ENCODE results near the gene MAML1. TPM values are rescaled to one million over a fixed set of nuclear protein-coding genes. Genes with fewer than 3 reads are reported as not detected.

The MAML1 gene
- total RNA-seq, 1 experiment from 2014 or later = 14.2 TPM

DNA sequence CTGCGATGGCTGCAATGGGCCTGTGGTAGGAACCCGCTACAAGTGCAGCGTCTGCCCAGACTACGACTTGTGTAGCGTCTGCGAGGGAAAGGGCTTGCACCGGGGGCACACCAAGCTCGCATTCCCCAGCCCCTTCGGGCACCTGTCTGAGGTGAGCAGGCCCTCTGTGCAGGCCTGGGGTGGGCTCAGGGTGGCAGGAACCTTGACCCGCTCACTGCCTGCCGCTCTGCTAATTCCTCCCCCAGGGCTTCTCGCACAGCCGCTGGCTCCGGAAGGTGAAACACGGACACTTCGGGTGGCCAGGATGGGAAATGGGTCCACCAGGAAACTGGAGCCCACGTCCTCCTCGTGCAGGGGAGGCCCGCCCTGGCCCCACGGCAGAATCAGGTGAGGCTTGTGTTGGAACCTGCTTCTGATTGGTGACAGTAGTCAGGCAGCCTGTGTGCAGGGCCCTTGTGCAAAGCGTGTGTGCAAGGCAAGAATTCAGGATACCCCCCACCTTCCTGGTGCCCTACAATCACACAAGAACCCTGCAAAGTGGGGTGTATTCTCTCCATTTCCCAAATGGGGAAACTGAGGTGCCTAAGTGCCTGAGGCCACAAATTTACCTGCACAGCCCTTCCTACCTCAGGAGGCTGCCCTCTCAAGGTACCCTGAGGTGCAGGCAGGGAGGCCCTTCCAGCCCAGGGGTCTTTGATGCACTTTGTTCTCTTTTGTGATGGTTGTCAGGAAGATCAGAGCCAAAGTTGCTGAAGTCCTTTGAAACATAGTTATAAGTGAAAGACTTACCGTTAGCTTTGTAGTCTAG is 91.5 kb downstream of the MAML1 start:
- Histone ChIP-seq H3K4me1 (ENCODE audit: low read length) (peaks cover 25% of the 10 kb centered on the region), H2AFZ (ENCODE audit: low read length) (no peak overlapping the region), H3K4me2 (ENCODE audit: low read depth, low read length, poor library complexity, severe bottlenecking) (no peak overlapping the region), H3K9ac (ENCODE audit: low read length) (no peak overlapping the region), H3K27me3 (ENCODE audit: low read length) (no peaks in the 10 kb centered on the region), H3K79me2 (ENCODE audit: low read length) (peaks cover 27% of the 10 kb centered on the region), H3K36me3 (ENCODE audit: insufficient read depth, low read length) (peaks cover 19% of the 10 kb centered on the region; the same call in 1 of the 2 replicates), H3K27ac (ENCODE audit: low read length) (no peak overlapping the region), H4K20me1 (ENCODE audit: insufficient read depth, low read depth, low read length) (peaks cover 19% of the 10 kb centered on the region), H3K9me2 (replicated peaks; ENCODE audit: insufficient read depth, low read length) (no peaks in the 10 kb centered on the region), H3K9me3 (ENCODE audit: low read length) (no peaks in the 10 kb centered on the region), H3K4me3 (ENCODE audit: low read length) (no peak overlapping the region)
- DNase-seq = no peak

DNA sequence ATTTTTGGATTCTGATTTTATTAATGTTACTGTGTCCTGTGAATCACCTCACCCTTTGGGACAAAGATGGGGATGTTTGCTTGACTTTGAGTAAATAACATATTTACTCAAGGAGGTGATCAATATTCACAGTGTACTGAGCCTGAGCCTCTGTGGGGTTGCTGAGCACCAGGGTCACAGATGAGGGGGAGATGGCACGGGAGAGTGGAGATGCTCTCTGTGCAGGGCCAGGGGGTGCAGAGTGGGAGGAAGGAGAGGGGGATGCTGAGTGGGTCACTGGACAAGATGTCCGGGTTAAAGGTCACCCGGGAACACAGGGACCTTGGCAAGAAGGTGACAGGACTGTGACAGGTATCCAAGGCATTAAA is 92.1 kb downstream of the MAML1 start:
- Histone ChIP-seq H3K79me2 (ENCODE audit: low read length) (peaks cover 27% of the 10 kb centered on the region), H3K27me3 (ENCODE audit: low read length) (no peaks in the 10 kb centered on the region), H3K36me3 (ENCODE audit: insufficient read depth, low read length) (peaks cover 23% of the 10 kb centered on the region; the same call in 1 of the 2 replicates), H3K4me1 (ENCODE audit: low read length) (peaks cover 20% of the 10 kb centered on the region), H3K9ac (ENCODE audit: low read length) (no peak overlapping the region), H4K20me1 (ENCODE audit: insufficient read depth, low read depth, low read length) (peaks cover 19% of the 10 kb centered on the region), H3K9me2 (replicated peaks; ENCODE audit: insufficient read depth, low read length) (no peaks in the 10 kb centered on the region), H3K4me2 (ENCODE audit: low read depth, low read length, poor library complexity, severe bottlenecking) (no peak overlapping the region), H3K27ac (ENCODE audit: low read length) (no peak overlapping the region), H2AFZ (ENCODE audit: low read length) (no peak overlapping the region), H3K4me3 (ENCODE audit: low read length) (no peak overlapping the region), H3K9me3 (ENCODE audit: low read length) (no peaks in the 10 kb centered on the region)
- DNase-seq = no peak

DNA sequence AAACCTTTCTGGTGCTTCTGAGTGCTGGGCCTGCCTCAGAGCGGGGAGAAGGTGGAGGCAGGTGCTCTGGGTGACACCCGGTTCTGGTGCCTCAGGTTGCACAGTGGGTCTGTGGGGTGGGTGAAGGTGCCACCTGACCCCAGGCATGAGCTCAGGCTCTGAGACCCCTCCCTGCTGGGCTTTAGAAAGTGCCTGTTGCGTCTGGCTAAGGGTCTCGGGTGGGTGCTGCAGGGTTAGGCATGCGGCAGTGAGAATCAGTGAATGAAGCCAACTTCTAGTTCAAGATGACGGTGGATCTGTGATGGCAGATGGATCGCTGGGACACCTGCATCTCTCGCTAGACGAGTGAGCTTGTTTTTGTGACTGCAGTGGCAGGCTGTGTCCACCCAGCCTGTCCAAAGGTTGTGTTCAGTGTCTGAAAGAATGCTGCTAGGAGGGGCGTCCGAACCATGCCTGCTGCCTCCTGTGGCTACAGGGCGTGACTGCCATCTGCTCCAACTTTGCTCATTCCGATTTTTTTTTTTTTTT is 93.1 kb downstream of the MAML1 start:
- H2AFZ ChIP-seq (ENCODE audit: low read length) = no peak overlapping the region
- H3K4me2 ChIP-seq (ENCODE audit: low read depth, low read length, poor library complexity, severe bottlenecking) = no peak overlapping the region
- no peak overlapping the region for H3K4me3 ChIP-seq (ENCODE audit: low read length)
- H3K9me2 ChIP-seq (replicated peaks; ENCODE audit: insufficient read depth, low read length) = no peaks in the 10 kb centered on the region
- H4K20me1 ChIP-seq (ENCODE audit: insufficient read depth, low read depth, low read length) = peaks cover 19% of the 10 kb centered on the region
- no peak overlapping the region for H3K9ac ChIP-seq (ENCODE audit: low read length)
- H3K9me3 ChIP-seq (ENCODE audit: low read length) = no peaks in the 10 kb centered on the region
- peaks cover 27% of the 10 kb centered on the region for H3K79me2 ChIP-seq (ENCODE audit: low read length)
- DNase-seq = no peak
- H3K27ac ChIP-seq (ENCODE audit: low read length) = no peak overlapping the region
- peaks cover 25% of the 10 kb centered on the region; the same call in 1 of the 2 replicates for H3K36me3 ChIP-seq (ENCODE audit: insufficient read depth, low read length)
- no peaks in the 10 kb centered on the region for H3K27me3 ChIP-seq (ENCODE audit: low read length)
- peaks cover 11% of the 10 kb centered on the region for H3K4me1 ChIP-seq (ENCODE audit: low read length)

Small RNAs within 50 kb of the gene (small RNA-seq; reads per million reads assigned to genes)
- not detected for gene MIR1229

Other genes starting within 250 kb of the MAML1 start
- gene RUFY1, start 182.3 kb upstream of the MAML1 start, total RNA-seq (2014; rRNA removed; shearing (Covaris generic); ENCODE audit: low replicate concordance) = 40.9 and 66.4 TPM in 2 replicates
- gene HNRNPH1, start 109.2 kb upstream of the MAML1 start, total RNA-seq (2014; rRNA removed; shearing (Covaris generic); ENCODE audit: low replicate concordance) = 484 and 580 TPM in 2 replicates
- not detected in 2 replicates for gene CBY3, start 51.8 kb upstream of the MAML1 start, total RNA-seq (2014; rRNA removed; shearing (Covaris generic); ENCODE audit: low replicate concordance)
- gene CANX, start 33.9 kb upstream of the MAML1 start, total RNA-seq (2014; rRNA removed; shearing (Covaris generic); ENCODE audit: low replicate concordance) = 191 and 224 TPM in 2 replicates
- 2.3 TPM in 1 of 2 replicates, not detected in the other for gene LTC4S, start 61.2 kb downstream of the MAML1 start, total RNA-seq (2014; rRNA removed; shearing (Covaris generic); ENCODE audit: low replicate concordance)
- gene MGAT4B, start 74.0 kb downstream of the MAML1 start, total RNA-seq (2014; rRNA removed; shearing (Covaris generic); ENCODE audit: low replicate concordance) = 36.9 and 47.1 TPM in 2 replicates
- gene SQSTM1, start 88.1 kb downstream of the MAML1 start, total RNA-seq (2014; rRNA removed; shearing (Covaris generic); ENCODE audit: low replicate concordance) = 100.0 and 123 TPM in 2 replicates
- 33.6 and 55.7 TPM in 2 replicates for gene MRNIP, start 126.0 kb downstream of the MAML1 start, total RNA-seq (2014; rRNA removed; shearing (Covaris generic); ENCODE audit: low replicate concordance)
- gene TBC1D9B, start 175.1 kb downstream of the MAML1 start, total RNA-seq (2014; rRNA removed; shearing (Covaris generic); ENCODE audit: low replicate concordance) = 66.0 and 106 TPM in 2 replicates